ENCODE measurements around the gene NCL. TPM values are rescaled to one million over a fixed set of nuclear protein-coding genes. Genes with fewer than 3 reads are reported as not detected.

The NCL gene
- total RNA-seq, 1 experiment from 2014 or later, result 1,328 TPM

GRCh38 chr2:231457101-231457500, 7.2 kb downstream of the NCL start:
- Histone ChIP-seq H3K36me3 (ENCODE audit: insufficient read depth, low read length, poor library complexity, severe bottlenecking) (peaks cover 95% of the 10 kb centered on the region), H3K27ac (ENCODE audit: low read depth, low read length, poor library complexity, severe bottlenecking) (no peak overlapping the region), H3K4me3 (ENCODE audit: low read depth, low read length, poor library complexity, severe bottlenecking) (no peak overlapping the region), H3K9me3 (ENCODE audit: low read depth, low read length, poor library complexity, severe bottlenecking) (no peaks in the 10 kb centered on the region), H3K27me3 (replicated peaks; ENCODE audit: insufficient read depth, low read depth, low read length, poor library complexity) (no peaks in the 10 kb centered on the region), H3K4me1 (ENCODE audit: insufficient read depth, low read length, poor library complexity, severe bottlenecking) (peaks cover 8% of the 10 kb centered on the region)
- no TSS peak for BruUV-seq (replicated peaks)
- DNase-seq (ENCODE audit: low spot score), result no peak
- intact Hi-C loops (cut with micrococcal nuclease; ENCODE audit: unreplicated experiment), result no loop called here
- TF ChIP-seq EZH2 (IDR thresholded peaks at IDR 0.05; ENCODE audit: borderline replicate concordance, low read depth, low read length, poor library complexity, severe bottlenecking), result no peak
- TF ChIP-seq CTCF (conservative IDR thresholded peaks at IDR 0.05; ENCODE audit: low read depth, low read length), result no peak
- POLR2A ChIA-PET (ENCODE audit: low non-redundant PET), result no interaction called here
- CTCF ChIA-PET, result no interaction called here

- Histone ChIP-seq H3K27ac (ENCODE audit: low read depth, low read length, poor library complexity, severe bottlenecking) (no peak overlapping the region), H3K27me3 (replicated peaks; ENCODE audit: insufficient read depth, low read depth, low read length, poor library complexity) (no peaks in the 10 kb centered on the region), H3K36me3 (ENCODE audit: insufficient read depth, low read length, poor library complexity, severe bottlenecking) (peaks cover 93% of the 10 kb centered on the region), H3K4me3 (ENCODE audit: low read depth, low read length, poor library complexity, severe bottlenecking) (no peak overlapping the region), H3K9me3 (ENCODE audit: low read depth, low read length, poor library complexity, severe bottlenecking) (no peaks in the 10 kb centered on the region), H3K4me1 (ENCODE audit: insufficient read depth, low read length, poor library complexity, severe bottlenecking) (peaks cover 2% of the 10 kb centered on the region)
- intact Hi-C loops (cut with micrococcal nuclease; ENCODE audit: unreplicated experiment), result no loop called here
- ChIA-PET POLR2A (ENCODE audit: low non-redundant PET) (no interaction called here), CTCF (no interaction called here)
- TF ChIP-seq CTCF (conservative IDR thresholded peaks at IDR 0.05; ENCODE audit: low read depth, low read length), result no peak
- no peak for TF ChIP-seq EZH2 (IDR thresholded peaks at IDR 0.05; ENCODE audit: borderline replicate concordance, low read depth, low read length, poor library complexity, severe bottlenecking)
- no TSS peak for BruUV-seq (replicated peaks)
- no peak for DNase-seq (ENCODE audit: low spot score)
Measured at GRCh38 chr2:231456295-231457004, 7.8 kb downstream of the NCL start.

DNA sequence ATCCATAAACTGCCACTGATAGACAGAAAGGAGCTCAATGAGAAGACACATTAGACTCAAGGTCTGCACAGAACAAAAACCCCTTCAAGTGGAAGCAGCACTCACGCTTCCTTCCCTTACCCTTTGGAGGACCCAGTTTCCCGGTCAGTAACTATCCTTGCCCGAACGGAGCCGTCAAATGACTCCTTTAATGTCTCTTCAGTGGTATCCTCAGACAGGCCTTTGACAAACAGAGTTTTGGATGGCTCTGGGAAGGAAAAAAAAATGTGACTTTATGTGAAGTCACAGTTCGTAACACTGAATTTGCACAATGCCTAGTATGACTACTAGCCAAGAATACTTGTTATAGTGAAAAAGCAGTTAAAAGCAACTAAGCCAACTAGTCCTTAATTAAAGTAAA, 8.4 kb downstream of the NCL start:
- H3K27ac ChIP-seq (ENCODE audit: low read depth, low read length, poor library complexity, severe bottlenecking), result peak overlapping the region; percentile 3
- H3K9me3 ChIP-seq (ENCODE audit: low read depth, low read length, poor library complexity, severe bottlenecking), result no peaks in the 10 kb centered on the region
- intact Hi-C loops (cut with micrococcal nuclease; ENCODE audit: unreplicated experiment), result no loop called here
- TF ChIP-seq EZH2 (IDR thresholded peaks at IDR 0.05; ENCODE audit: borderline replicate concordance, low read depth, low read length, poor library complexity, severe bottlenecking), result no peak
- no peak for TF ChIP-seq CTCF (conservative IDR thresholded peaks at IDR 0.05; ENCODE audit: low read depth, low read length)
- CTCF ChIA-PET, result no interaction called here
- no peaks in the 10 kb centered on the region for H3K27me3 ChIP-seq (replicated peaks; ENCODE audit: insufficient read depth, low read depth, low read length, poor library complexity)
- no peak overlapping the region for H3K4me3 ChIP-seq (ENCODE audit: low read depth, low read length, poor library complexity, severe bottlenecking)
- peaks cover 89% of the 10 kb centered on the region for H3K36me3 ChIP-seq (ENCODE audit: insufficient read depth, low read length, poor library complexity, severe bottlenecking)
- POLR2A ChIA-PET (ENCODE audit: low non-redundant PET), result no interaction called here
- DNase-seq (ENCODE audit: low spot score), result no peak
- H3K4me1 ChIP-seq (ENCODE audit: insufficient read depth, low read length, poor library complexity, severe bottlenecking), result no peaks in the 10 kb centered on the region
- BruUV-seq (replicated peaks), result no TSS peak

Measured in A673 (cell line).